Liver (tissue), 3 donors: ENCODE measurements around the gene PTPN14.

ENCODE experiments used
- EGR1 ChIP-seq, 2 donors: IDR thresholded peaks; 2 replicates each; pipeline ENCODE4 v1.6.1; 2016 to 2018; ENCODE audit warnings: antibody characterized with exemption in 2 of 2, low read depth in 2 of 2
- GABPA ChIP-seq, 2 donors: IDR thresholded peaks in 1 of 2; conservative IDR thresholded peaks in 1 of 2; 2 replicates each; pipeline ENCODE4 v1.6.1; 2016; ENCODE audit warnings: antibody characterized with exemption in 2 of 2, mild to moderate bottlenecking in 1 of 2, moderate library complexity in 1 of 2
- TAF1 ChIP-seq: conservative IDR thresholded peaks from 2 replicates; pipeline ENCODE4 v1.6.1; 2016; ENCODE audit warnings: antibody characterized with exemption, mild to moderate bottlenecking
- YY1 ChIP-seq: IDR thresholded peaks from 2 replicates; pipeline ENCODE4 v1.6.1; 2016; ENCODE audit warnings: antibody characterized with exemption, mild to moderate bottlenecking
- TF ChIP-seq, protein P1 (sequence below): IDR thresholded peaks from 2 replicates; pipeline ENCODE4 v1.6.1; 2016; ENCODE audit warnings: antibody characterized with exemption
- TF ChIP-seq, protein P2 (sequence below): fragments of 150-350 bp; IDR thresholded peaks from 2 replicates; pipeline ENCODE4 v1.5.1; 2017; ENCODE audit warnings: improper control_type of control experiment, low read depth, low read length; ENCODE audit not compliant: missing input control
- TF ChIP-seq, protein P3 (sequence below): IDR thresholded peaks from 2 replicates; pipeline ENCODE4 v1.6.1; 2016; ENCODE audit warnings: antibody characterized with exemption
- TF ChIP-seq, protein P4 (sequence below): IDR thresholded peaks from 2 replicates; pipeline ENCODE4 v1.6.1; 2016; ENCODE audit warnings: antibody characterized with exemption
- donor health status: healthy.
- donor health status: healthy.

DNA sequence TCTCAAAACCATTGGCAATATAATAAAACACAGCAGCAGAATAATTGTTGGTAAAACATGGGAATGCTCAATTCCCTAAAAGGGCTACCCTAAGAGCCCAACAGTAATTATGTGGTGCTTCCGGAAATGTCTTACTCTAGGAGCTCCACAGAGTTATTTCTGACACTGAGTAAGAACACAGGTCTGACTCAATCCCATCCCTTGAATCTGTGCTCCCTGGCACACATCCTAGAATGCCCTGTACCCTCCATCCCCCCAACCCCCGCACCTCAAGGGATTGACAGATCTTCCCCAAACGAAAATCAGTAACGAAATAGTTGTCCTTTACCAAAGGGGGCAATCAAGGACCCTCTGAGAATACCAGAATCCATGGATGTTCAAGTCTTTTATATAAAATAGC lies 198.6 kb downstream of the PTPN14 start:
- TF ChIP-seq, protein P1, sequence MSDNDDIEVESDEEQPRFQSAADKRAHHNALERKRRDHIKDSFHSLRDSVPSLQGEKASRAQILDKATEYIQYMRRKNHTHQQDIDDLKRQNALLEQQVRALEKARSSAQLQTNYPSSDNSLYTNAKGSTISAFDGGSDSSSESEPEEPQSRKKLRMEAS, result no peak
- TF ChIP-seq, protein P2, sequence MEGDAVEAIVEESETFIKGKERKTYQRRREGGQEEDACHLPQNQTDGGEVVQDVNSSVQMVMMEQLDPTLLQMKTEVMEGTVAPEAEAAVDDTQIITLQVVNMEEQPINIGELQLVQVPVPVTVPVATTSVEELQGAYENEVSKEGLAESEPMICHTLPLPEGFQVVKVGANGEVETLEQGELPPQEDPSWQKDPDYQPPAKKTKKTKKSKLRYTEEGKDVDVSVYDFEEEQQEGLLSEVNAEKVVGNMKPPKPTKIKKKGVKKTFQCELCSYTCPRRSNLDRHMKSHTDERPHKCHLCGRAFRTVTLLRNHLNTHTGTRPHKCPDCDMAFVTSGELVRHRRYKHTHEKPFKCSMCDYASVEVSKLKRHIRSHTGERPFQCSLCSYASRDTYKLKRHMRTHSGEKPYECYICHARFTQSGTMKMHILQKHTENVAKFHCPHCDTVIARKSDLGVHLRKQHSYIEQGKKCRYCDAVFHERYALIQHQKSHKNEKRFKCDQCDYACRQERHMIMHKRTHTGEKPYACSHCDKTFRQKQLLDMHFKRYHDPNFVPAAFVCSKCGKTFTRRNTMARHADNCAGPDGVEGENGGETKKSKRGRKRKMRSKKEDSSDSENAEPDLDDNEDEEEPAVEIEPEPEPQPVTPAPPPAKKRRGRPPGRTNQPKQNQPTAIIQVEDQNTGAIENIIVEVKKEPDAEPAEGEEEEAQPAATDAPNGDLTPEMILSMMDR, result no peak
- TF ChIP-seq EGR1 (IDR thresholded peaks at IDR 0.05; ENCODE audit: low read depth in 2 of 2), result no peak
- no peak for TF ChIP-seq GABPA (IDR thresholded peaks at IDR 0.05 in 1 of 2, conservative IDR thresholded peaks at IDR 0.05 in 1 of 2)
- TF ChIP-seq YY1, result no peak
- no peak for TF ChIP-seq TAF1
- TF ChIP-seq, protein P3, sequence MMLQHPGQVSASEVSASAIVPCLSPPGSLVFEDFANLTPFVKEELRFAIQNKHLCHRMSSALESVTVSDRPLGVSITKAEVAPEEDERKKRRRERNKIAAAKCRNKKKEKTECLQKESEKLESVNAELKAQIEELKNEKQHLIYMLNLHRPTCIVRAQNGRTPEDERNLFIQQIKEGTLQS, result no peak
- TF ChIP-seq, protein P4, sequence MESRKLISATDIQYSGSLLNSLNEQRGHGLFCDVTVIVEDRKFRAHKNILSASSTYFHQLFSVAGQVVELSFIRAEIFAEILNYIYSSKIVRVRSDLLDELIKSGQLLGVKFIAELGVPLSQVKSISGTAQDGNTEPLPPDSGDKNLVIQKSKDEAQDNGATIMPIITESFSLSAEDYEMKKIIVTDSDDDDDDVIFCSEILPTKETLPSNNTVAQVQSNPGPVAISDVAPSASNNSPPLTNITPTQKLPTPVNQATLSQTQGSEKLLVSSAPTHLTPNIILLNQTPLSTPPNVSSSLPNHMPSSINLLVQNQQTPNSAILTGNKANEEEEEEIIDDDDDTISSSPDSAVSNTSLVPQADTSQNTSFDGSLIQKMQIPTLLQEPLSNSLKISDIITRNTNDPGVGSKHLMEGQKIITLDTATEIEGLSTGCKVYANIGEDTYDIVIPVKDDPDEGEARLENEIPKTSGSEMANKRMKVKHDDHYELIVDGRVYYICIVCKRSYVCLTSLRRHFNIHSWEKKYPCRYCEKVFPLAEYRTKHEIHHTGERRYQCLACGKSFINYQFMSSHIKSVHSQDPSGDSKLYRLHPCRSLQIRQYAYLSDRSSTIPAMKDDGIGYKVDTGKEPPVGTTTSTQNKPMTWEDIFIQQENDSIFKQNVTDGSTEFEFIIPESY, result no peak
